Epithelial cell of esophagus (primary cell): Measurements from ENCODE around the gene ZBTB6.

Experiments used
- DNase-seq: peaks from one replicate; pipeline ENCODE4 v3.0.0; 2010; ENCODE audit warnings: low read depth
- H3K4me3 ChIP-seq: 2 replicates; pipeline ENCODE4 v1.5.1; 2011; ENCODE audit warnings: mild to moderate bottlenecking, low read length, control low read depth
- TF ChIP-seq, protein P1 (sequence below): IDR thresholded peaks from 2 replicates; pipeline ENCODE4 v1.5.1; 2011; ENCODE audit warnings: low read depth, mild to moderate bottlenecking, low read length, control low read depth, inconsistent platforms; ENCODE audit not compliant: insufficient read depth; ENCODE audit errors: missing control alignments

The ZBTB6 gene, protein sequence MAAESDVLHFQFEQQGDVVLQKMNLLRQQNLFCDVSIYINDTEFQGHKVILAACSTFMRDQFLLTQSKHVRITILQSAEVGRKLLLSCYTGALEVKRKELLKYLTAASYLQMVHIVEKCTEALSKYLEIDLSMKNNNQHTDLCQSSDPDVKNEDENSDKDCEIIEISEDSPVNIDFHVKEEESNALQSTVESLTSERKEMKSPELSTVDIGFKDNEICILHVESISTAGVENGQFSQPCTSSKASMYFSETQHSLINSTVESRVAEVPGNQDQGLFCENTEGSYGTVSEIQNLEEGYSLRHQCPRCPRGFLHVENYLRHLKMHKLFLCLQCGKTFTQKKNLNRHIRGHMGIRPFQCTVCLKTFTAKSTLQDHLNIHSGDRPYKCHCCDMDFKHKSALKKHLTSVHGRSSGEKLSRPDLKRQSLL

DNA sequence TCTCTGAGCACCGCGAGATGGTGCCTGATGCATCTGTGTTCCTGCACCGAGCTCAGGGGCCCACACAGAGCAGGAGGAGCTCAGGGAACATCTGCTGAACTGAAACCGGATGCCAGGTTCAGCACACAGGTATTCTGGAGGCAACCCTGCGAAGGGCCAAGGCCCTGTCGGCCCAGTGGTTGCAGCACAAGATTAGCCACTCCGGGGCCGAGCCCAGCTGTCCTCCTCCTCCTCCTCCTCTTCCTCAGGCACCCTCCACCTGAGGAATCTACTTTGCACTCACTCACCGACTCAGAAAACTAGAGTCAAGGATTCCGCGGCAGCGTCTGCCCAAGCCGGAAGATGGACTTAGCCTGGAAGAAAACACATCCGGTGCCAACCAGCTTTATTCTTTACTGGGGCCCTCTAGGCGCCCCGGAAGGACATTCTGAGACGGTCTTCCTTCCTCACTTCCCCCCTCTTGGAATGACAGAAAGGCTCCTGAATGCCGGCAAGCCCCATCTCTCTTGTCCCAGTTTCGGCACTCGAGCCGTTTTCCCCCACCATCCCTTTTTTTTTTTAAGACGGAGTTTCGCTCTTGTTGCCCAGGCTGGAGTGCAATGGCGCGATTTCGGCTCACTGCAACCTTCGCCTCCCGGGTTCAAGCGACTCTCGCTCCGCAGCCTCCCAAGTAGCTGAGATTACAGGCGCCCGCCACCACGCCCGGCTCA, at the start of gene ZBTB6:
Gene ZBTB6, minus strand, starts transcription at position 360 of the 710 bp plus-strand sequence. CDS start 1,251 bp downstream, outside the sequence.
- TF ChIP-seq, protein P1, sequence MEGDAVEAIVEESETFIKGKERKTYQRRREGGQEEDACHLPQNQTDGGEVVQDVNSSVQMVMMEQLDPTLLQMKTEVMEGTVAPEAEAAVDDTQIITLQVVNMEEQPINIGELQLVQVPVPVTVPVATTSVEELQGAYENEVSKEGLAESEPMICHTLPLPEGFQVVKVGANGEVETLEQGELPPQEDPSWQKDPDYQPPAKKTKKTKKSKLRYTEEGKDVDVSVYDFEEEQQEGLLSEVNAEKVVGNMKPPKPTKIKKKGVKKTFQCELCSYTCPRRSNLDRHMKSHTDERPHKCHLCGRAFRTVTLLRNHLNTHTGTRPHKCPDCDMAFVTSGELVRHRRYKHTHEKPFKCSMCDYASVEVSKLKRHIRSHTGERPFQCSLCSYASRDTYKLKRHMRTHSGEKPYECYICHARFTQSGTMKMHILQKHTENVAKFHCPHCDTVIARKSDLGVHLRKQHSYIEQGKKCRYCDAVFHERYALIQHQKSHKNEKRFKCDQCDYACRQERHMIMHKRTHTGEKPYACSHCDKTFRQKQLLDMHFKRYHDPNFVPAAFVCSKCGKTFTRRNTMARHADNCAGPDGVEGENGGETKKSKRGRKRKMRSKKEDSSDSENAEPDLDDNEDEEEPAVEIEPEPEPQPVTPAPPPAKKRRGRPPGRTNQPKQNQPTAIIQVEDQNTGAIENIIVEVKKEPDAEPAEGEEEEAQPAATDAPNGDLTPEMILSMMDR = no peak
- peak within 1 kb of the TSS; percentile 84 for H3K4me3 ChIP-seq
- peak; percentile 86 for DNase-seq

DNA sequence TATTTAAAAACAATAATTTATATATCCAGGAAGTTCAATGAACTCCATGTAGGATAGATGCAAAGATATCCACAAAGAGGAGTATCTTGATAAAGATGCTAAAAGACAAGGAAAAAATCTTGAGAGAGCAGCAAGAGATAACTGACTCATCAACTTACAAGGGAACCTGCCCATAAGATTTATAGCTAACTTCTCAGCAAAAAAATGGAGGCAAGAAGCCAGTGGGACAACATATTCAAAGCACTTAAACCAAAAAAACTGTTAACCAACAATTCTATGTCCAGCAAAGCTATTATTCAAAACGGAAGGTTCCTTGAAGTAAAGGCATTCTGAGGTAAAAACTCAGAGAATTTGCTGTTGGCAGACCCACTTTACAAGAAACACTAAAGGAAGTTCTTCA, 48.0 kb upstream of the ZBTB6 start:
- no peak overlapping the region for H3K4me3 ChIP-seq
- TF ChIP-seq, protein P1 = no peak
- DNase-seq = no peak

DNA sequence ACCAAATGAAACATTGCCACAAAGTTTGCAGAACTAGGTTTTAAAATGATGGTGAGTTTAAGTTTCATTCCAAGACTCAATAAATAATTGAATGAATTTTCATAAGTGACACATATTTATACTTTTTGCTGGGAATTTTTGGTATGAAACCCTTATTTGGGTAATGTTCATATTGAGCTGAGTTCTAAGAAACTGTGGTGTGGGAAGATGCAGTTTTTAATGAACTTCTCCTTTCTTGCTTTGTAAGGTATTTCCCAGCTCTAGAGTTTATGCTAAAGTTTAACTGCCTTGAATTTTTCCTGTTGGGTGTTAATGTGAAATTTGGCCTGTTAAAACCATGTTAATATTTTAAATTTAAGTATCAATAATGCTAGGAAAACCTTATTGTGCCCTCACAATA, 42.8 kb upstream of the ZBTB6 start:
- TF ChIP-seq, protein P1 = no peak
- no peak for DNase-seq
- H3K4me3 ChIP-seq = no peak overlapping the region

DNA sequence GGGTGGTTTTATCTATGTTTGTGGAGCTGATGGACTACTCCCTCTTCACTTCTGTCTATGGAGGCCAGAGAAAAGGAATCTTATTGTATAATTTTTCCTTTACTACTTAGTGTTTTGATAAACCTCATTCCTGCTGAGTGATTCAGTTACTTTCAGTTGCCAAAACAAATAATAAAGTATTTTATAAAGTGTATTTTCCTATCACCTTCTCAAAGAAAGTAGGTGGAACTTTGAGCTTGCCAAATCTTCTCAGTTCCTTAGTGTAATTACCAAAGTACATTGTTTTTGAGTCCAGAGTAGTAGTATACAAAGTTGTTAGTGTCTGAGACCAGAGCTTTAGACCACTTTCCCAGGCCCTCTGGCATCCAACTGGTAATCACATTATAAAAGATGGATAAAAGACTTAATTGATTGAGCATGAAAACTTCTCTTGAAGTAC, 41.1 kb upstream of the ZBTB6 start:
- H3K4me3 ChIP-seq = no peak overlapping the region
- TF ChIP-seq, protein P1 = no peak
- DNase-seq = peak; percentile 48

DNA sequence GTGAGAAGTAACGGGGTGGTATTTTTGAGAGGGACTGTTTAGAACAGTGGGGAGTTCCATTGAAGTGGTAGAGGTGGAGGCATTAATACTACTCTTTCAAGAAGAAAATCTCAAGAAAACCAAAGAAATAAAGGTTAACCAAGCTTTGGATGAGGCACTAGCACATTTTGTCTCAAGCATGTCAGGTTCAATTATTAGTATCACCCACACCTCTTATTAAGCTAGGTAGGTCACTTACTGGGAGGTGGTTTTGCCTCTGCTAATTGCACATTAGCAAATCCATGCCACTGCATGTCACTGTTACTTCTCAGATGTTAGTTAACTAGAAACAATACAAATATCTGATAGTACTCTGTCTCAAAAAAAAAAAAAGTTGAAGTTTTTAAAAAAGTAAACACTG, 37.9 kb upstream of the ZBTB6 start:
- no peak overlapping the region for H3K4me3 ChIP-seq
- no peak for DNase-seq
- TF ChIP-seq, protein P1 = no peak

DNA sequence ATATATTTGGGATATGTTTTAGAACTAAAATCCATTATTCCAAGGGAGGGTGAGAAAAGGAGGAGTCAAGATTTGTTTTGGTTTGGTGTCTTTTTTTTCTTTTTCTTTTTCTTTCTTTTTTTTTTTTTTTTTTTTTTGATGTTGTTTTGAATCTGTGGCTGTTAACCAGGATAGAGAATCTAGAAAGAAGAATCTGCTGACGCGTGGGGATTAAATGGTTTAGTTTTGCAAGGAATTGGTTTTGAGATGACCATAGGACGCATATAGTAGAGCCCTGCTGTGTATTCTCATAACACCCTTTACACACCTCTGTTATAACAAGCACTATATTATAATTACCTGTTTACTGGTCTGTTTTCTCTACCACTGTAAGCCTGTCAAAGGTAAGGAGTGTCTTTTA, 37.1 kb upstream of the ZBTB6 start:
- no peak for DNase-seq
- TF ChIP-seq, protein P1 = no peak
- no peak overlapping the region for H3K4me3 ChIP-seq
